Sigmoid colon (tissue), 7 donors: ENCODE data around the gene AMHR2. TPM values are rescaled to one million over a fixed set of nuclear protein-coding genes. Genes with fewer than 3 reads are reported as not detected.

Experiments used
- DNase-seq: peaks from one replicate; pipeline ENCODE4 v3.0.0-alpha.2; 2019
- H3K27ac ChIP-seq, 4 donors: fragments of 200-600 bp; sonication (generic); one replicate each; pipeline ENCODE4 v1.5.1; 2016 to 2019; ENCODE audit warnings: mild to moderate bottlenecking in 1 of 4
- H3K27me3 ChIP-seq, 3 donors: fragments of 200-600 bp; sonication (generic); one replicate each; pipeline ENCODE4 v1.5.1; 2019; ENCODE audit warnings: mild to moderate bottlenecking in 1 of 3
- H3K36me3 ChIP-seq, 4 donors: fragments of 200-600 bp; sonication (generic); one replicate each; pipeline ENCODE4 v1.5.1; 2016 to 2019
- H3K4me1 ChIP-seq, 4 donors: fragments of 200-600 bp; sonication (generic); one replicate each; pipeline ENCODE4 v1.5.1; 2017 to 2019
- H3K4me3 ChIP-seq, 4 donors: fragments of 200-600 bp; sonication (generic); one replicate each; pipeline ENCODE4 v1.5.1; 2017 to 2019; ENCODE audit warnings: mild to moderate bottlenecking in 2 of 4, moderate library complexity in 1 of 4
- H3K9me3 ChIP-seq, 4 donors: fragments of 200-600 bp in 3 of 4; sonication (generic) in 3 of 4; one replicate each; pipeline versions ENCODE4 v1.5.1 to v1.6.1; 2013 to 2019
- CTCF ChIP-seq, 4 experiments: fragments of 450-650 bp in 3 of 4; fragments of 200-600 bp in 1 of 4; IDR thresholded peaks; one replicate each; pipeline ENCODE4 v1.5.1; 2016 to 2019; ENCODE audit warnings: antibody characterized with exemption in 4 of 4, mild to moderate bottlenecking in 3 of 4, moderate library complexity in 2 of 4
- EP300 ChIP-seq, 4 donors: sonication (generic); formaldehyde crosslinking; IDR thresholded peaks; one replicate each; pipeline ENCODE4 v1.6.1; 2017; ENCODE audit warnings: antibody characterized with exemption in 4 of 4
- POLR2A ChIP-seq, 2 donors: fragments of 450-650 bp; IDR thresholded peaks; one replicate each; pipeline ENCODE4 v1.6.1; 2016; ENCODE audit warnings: antibody characterized with exemption in 2 of 2, mild to moderate bottlenecking in 2 of 2, moderate library complexity in 2 of 2
- POLR2AphosphoS5 ChIP-seq, 4 donors: sonication (generic); formaldehyde crosslinking; IDR thresholded peaks; one replicate each; pipeline ENCODE4 v1.6.1; 2017; ENCODE audit warnings: antibody characterized with exemption in 4 of 4
- WGBS, 2 donors: extraction: QIAGEN DNeasy Blood & Tissue Kit; methylation state at CpG; one replicate each; pipeline ENCODE4 v1.1.7; 2013; 5-methylcytosine and 5-hydroxymethylcytosine counted together
- intact Hi-C: fragments of 100-400 bp; cut with DNase I; formaldehyde crosslinking; loops from one replicate; pipeline ENCODE4 v1.15.1; 2023
- polyA plus RNA-seq, 3 donors: library from polyadenylated mRNA; stranded (reverse); fragments of 200-250 nt; gene quantifications; one replicate each; pipeline ENCODE4 v1.2.3, GENCODE V29; 2013
- total RNA-seq, 4 donors: library from RNA; depleted of rRNA; stranded (reverse); fragments of >200 nt; gene quantifications; one replicate each; pipeline ENCODE4 v1.1.0, GENCODE V29; 2016
- donor health status: healthy with polysubstance abuse.
- donor health status: Bipolar disorder and iron deficiency.
- donor health status: healthy.

Gene AMHR2
- total and polyA plus RNA-seq, 7 donors, result 0.60 TPM; not detected in 6

DNA sequence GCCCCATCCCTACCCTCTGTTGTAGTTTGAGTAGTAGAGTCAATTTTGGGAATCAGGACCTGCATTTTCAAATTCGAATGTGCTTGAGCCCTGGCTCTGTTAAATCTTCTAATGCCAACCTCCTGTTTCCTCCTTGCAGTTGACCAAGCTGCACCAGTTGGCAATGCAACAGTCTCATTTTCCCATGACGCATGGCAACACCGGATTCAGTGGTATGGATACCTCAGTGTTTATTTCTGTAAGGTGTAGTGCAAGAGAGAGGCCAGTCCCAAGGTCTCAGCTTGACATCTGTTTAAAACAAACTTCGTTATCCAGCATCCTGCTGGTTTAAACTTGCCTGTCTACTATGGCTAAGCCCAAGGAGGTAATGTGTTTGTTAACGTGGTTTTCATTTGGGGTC is 43.4 kb downstream of the AMHR2 start:
- no peak overlapping the region for H3K27ac ChIP-seq
- H3K4me3 ChIP-seq, result no peak overlapping the region
- TF ChIP-seq POLR2AphosphoS5 (IDR thresholded peaks at IDR 0.05) (no peak), POLR2A (IDR thresholded peaks at IDR 0.05) (no peak), CTCF (IDR thresholded peaks at IDR 0.05) (no peak), EP300 (IDR thresholded peaks at IDR 0.05) (no peak)
- no peak for DNase-seq
- peaks cover 0 to 9% (median 3%) of the 10 kb centered on the region in 4 donors for H3K4me1 ChIP-seq
- H3K9me3 ChIP-seq, result no peaks in the 10 kb centered on the region
- peaks cover 83 to 100% (median 98%) of the 10 kb centered on the region in 4 donors for H3K36me3 ChIP-seq
- 75 to 89% methylated on average over 5 of the region's 5 CpGs for WGBS, 2 donors
- H3K27me3 ChIP-seq, result no peaks in the 10 kb centered on the region
- intact Hi-C loops, result no loop called here

DNA sequence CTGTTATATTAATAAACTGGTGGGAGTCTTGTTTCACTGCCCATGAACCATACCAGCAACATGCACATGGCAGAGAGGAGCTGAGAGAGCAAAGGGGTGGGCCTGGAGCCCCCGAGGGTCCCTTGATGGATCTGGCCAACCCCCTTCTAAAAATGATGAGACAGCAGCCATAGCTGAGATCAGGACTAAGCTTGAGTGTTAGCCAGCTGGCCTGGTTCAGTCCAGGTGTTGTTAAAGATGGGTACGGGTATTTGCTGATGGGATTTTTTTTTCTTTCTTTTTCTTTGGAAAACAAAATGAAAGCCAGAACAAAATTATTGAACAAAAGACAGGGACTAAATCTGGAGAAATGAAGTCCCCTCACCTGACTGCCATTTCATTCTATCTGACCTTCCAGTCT is 44.2 kb downstream of the AMHR2 start:
- H3K9me3 ChIP-seq, result no peaks in the 10 kb centered on the region
- no peak for DNase-seq
- peaks cover 82 to 100% (median 95%) of the 10 kb centered on the region in 4 donors for H3K36me3 ChIP-seq
- peaks cover 0 to 16% (median 6%) of the 10 kb centered on the region in 4 donors for H3K4me1 ChIP-seq
- TF ChIP-seq POLR2AphosphoS5 (IDR thresholded peaks at IDR 0.05) (no peak), EP300 (IDR thresholded peaks at IDR 0.05) (no peak), CTCF (IDR thresholded peaks at IDR 0.05) (no peak), POLR2A (IDR thresholded peaks at IDR 0.05) (no peak)
- 83 to 90% methylated on average over 2 of the region's 2 CpGs for WGBS, 2 donors
- H3K4me3 ChIP-seq, result no peak overlapping the region
- no peaks in the 10 kb centered on the region for H3K27me3 ChIP-seq
- H3K27ac ChIP-seq, result no peak overlapping the region
- intact Hi-C loops, result no loop called here

GRCh38 chr12:53468282-53468681 is 44.6 kb downstream of the AMHR2 start:
- intact Hi-C loops, result no loop called here
- Histone ChIP-seq H3K27me3 (no peaks in the 10 kb centered on the region), H3K4me1 (peaks cover 0 to 18% (median 8%) of the 10 kb centered on the region in 4 donors), H3K4me3 (no peak overlapping the region), H3K9me3 (no peaks in the 10 kb centered on the region), H3K36me3 (peaks cover 78 to 100% (median 94%) of the 10 kb centered on the region in 4 donors), H3K27ac (no peak overlapping the region)
- TF ChIP-seq EP300 (IDR thresholded peaks at IDR 0.05), result no peak
- no peak for TF ChIP-seq POLR2AphosphoS5 (IDR thresholded peaks at IDR 0.05)
- TF ChIP-seq POLR2A (IDR thresholded peaks at IDR 0.05), result no peak
- no peak for TF ChIP-seq CTCF (IDR thresholded peaks at IDR 0.05)
- 83 to 87% methylated on average over 1 of the region's 1 CpG for WGBS, 2 donors
- no peak for DNase-seq

GRCh38 chr12:53472056-53472582 is 48.5 kb downstream of the AMHR2 start:
- H3K4me3 ChIP-seq, result no peak overlapping the region
- no peak for DNase-seq
- H3K27ac ChIP-seq, result no peak overlapping the region
- no peaks in the 10 kb centered on the region for H3K9me3 ChIP-seq
- 83 to 85% methylated on average over 1 of the region's 1 CpG for WGBS, 2 donors
- TF ChIP-seq EP300 (IDR thresholded peaks at IDR 0.05), result no peak
- no peak for TF ChIP-seq POLR2AphosphoS5 (IDR thresholded peaks at IDR 0.05)
- no peak for TF ChIP-seq POLR2A (IDR thresholded peaks at IDR 0.05)
- no peak for TF ChIP-seq CTCF (IDR thresholded peaks at IDR 0.05)
- intact Hi-C loops, result no loop called here
- H3K27me3 ChIP-seq, result no peaks in the 10 kb centered on the region
- peaks cover 0 to 33% (median 15%) of the 10 kb centered on the region in 4 donors for H3K4me1 ChIP-seq
- H3K36me3 ChIP-seq, result peaks cover 77 to 100% (median 87%) of the 10 kb centered on the region in 4 donors

DNA sequence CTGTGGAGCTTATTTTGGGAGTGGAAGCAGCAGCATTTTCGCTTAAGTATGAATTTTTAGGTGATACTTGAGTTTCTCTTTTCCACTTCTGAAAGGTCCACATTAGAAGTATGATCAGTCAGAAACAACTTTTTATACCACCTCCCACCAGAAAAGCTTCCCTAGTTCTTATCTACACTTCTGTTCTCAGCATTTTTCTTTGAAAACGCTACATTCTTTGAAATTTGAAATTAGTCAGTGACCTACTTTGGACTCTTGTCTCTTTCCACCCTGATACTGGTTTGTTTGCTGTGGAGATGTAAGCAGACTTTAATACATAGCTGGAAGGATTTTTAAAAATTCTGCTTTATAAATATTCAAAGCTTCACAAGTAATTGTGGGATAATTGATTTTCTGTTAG is 50.4 kb downstream of the AMHR2 start:
- H3K36me3 ChIP-seq, result peaks cover 65 to 100% (median 80%) of the 10 kb centered on the region in 4 donors
- H3K4me3 ChIP-seq, result no peak overlapping the region
- intact Hi-C loops, result no loop called here
- H3K27me3 ChIP-seq, result no peaks in the 10 kb centered on the region
- no peaks in the 10 kb centered on the region for H3K9me3 ChIP-seq
- peaks cover 0 to 43% (median 20%) of the 10 kb centered on the region in 4 donors for H3K4me1 ChIP-seq
- WGBS, 2 donors, result 76 to 78% methylated on average over 2 of the region's 2 CpGs
- DNase-seq, result no peak
- TF ChIP-seq EP300 (IDR thresholded peaks at IDR 0.05), result no peak
- TF ChIP-seq POLR2AphosphoS5 (IDR thresholded peaks at IDR 0.05), result no peak
- TF ChIP-seq POLR2A (IDR thresholded peaks at IDR 0.05), result no peak
- no peak for TF ChIP-seq CTCF (IDR thresholded peaks at IDR 0.05)
- H3K27ac ChIP-seq, result peak overlapping the region in 1 of 4 donors; percentile 22
